Type B pancreatic cell (in vitro differentiated cells): ENCODE results near the gene AP1S1. TPM values are rescaled to one million over a fixed set of nuclear protein-coding genes. Genes with fewer than 3 reads are reported as not detected.
"Not testable (repeated sequence)": the region's sequence is repeated elsewhere in the genome, so short reads cannot be mapped to it uniquely, and the experiment has no call there.

Experiments
- DNase-seq: peaks from one replicate; pipeline ENCODE4 v3.0.0; 2021; ENCODE audit warnings: mixed read lengths; ENCODE audit not compliant: unreplicated experiment; ENCODE audit errors: extremely low spot score
- H3K27ac Mint-ChIP-seq: 2 replicates; pipeline ENCODE4 v1.8.0; 2021; ENCODE audit warnings: mild to moderate bottlenecking, mixed read lengths
- H3K27me3 Mint-ChIP-seq: 2 replicates; pipeline ENCODE4 v1.8.0; 2021; ENCODE audit warnings: mixed read lengths
- H3K36me3 Mint-ChIP-seq: 2 replicates; pipeline ENCODE4 v1.8.0; 2021; ENCODE audit warnings: mixed read lengths
- H3K4me1 Mint-ChIP-seq: one replicate; pipeline ENCODE4 v1.8.0; 2021; ENCODE audit warnings: mixed read lengths; ENCODE audit not compliant: unreplicated experiment
- H3K4me3 Mint-ChIP-seq: 2 replicates; pipeline ENCODE4 v1.8.0; 2021; ENCODE audit warnings: mild to moderate bottlenecking, mixed read lengths
- H3K9me3 Mint-ChIP-seq: 2 replicates; pipeline ENCODE4 v1.8.0; 2021; ENCODE audit warnings: mixed read lengths
- total RNA-seq: library from RNA; stranded (reverse); gene quantifications from 2 replicates; pipeline ENCODE4 v1.2.1, GENCODE V29; 2021; ENCODE audit warnings: low replicate concordance
- TF ChIP-seq, protein P1 (sequence below): fragments of 200-600 bp; sonication (generic); conservative IDR thresholded peaks from 2 replicates; pipeline ENCODE4 v1.5.0; 2021; ENCODE audit warnings: antibody characterized with exemption, mild to moderate bottlenecking

Gene AP1S1
- total RNA-seq, 1 donor from 2014 or later: 59.8 TPM

DNA sequence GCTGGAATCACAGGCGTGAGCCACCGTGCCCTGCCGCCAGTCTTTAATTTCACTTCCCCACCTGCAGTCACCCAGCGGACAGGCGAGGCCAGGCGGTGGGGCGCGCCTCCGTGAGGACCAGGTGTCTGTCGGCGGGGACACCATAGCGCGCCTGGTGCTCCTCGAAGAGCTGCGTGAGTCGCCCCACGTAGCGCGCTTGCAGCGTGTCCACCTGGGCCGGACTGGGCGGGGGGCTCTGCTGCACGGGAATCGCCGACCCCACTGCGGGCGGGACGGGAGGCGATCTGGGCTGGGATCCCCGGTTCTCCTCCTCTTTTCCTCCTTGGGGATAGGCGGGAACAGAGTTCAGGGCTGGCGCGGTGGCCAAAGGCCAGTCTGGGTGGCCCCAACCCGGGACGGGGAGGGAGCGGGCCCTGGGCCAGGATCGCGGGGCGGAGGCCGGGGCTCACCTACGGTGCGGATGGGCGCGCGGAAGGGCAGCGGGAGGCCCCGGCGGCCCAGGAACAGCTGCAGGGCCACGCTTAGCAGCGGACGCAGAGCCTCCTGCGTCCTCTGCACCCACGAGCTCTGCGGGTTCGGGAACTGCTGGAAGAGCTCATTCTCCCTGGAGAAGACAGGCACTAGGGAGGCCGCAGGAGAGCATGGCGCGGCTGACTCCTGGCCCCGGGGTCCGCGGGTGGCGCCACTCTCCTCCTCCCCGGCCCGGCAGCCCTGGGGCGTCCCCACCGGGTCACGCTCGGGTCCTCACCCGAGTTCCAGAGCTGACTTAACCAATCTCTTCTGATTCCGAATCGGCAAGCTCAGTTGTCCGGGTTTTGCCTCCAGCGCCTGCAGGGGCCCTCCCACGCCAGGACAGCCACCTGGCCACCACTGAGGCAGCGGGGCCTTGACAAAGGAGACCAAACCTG lies 47.7 kb downstream of the AP1S1 start:
- TF ChIP-seq, protein P1, sequence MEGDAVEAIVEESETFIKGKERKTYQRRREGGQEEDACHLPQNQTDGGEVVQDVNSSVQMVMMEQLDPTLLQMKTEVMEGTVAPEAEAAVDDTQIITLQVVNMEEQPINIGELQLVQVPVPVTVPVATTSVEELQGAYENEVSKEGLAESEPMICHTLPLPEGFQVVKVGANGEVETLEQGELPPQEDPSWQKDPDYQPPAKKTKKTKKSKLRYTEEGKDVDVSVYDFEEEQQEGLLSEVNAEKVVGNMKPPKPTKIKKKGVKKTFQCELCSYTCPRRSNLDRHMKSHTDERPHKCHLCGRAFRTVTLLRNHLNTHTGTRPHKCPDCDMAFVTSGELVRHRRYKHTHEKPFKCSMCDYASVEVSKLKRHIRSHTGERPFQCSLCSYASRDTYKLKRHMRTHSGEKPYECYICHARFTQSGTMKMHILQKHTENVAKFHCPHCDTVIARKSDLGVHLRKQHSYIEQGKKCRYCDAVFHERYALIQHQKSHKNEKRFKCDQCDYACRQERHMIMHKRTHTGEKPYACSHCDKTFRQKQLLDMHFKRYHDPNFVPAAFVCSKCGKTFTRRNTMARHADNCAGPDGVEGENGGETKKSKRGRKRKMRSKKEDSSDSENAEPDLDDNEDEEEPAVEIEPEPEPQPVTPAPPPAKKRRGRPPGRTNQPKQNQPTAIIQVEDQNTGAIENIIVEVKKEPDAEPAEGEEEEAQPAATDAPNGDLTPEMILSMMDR: no peak
- H3K27me3 Mint-ChIP-seq: peaks cover 47% of the 10 kb centered on the region
- no peak overlapping the region for H3K4me3 Mint-ChIP-seq
- peaks cover 5% of the 10 kb centered on the region for H3K4me1 Mint-ChIP-seq
- H3K27ac Mint-ChIP-seq: no peak overlapping the region
- H3K36me3 Mint-ChIP-seq: no peaks in the 10 kb centered on the region
- no peaks in the 10 kb centered on the region for H3K9me3 Mint-ChIP-seq
- DNase-seq: no peak

DNA sequence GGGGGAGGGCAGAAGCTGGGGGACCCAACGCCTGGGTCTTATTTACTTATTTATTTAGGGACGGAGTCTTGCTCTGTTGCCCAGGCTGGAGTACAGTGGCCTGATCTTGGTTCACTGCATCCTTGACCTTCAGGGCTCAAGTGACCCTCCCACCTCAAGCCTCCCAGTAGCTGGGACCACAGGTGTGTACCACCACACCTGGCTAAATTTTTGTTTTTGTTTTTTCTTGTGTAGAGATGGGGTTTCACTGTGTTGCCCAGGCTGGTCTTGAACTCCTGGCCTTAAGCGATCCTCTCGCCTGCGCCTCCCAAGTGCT lies 48.3 kb downstream of the AP1S1 start:
- no peak for DNase-seq
- no peaks in the 10 kb centered on the region for H3K36me3 Mint-ChIP-seq
- TF ChIP-seq, protein P1: no peak
- H3K4me3 Mint-ChIP-seq: no peak overlapping the region
- no peak overlapping the region for H3K27ac Mint-ChIP-seq
- H3K27me3 Mint-ChIP-seq: peaks cover 45% of the 10 kb centered on the region
- no peaks in the 10 kb centered on the region for H3K9me3 Mint-ChIP-seq
- H3K4me1 Mint-ChIP-seq: peaks cover 5% of the 10 kb centered on the region

DNA sequence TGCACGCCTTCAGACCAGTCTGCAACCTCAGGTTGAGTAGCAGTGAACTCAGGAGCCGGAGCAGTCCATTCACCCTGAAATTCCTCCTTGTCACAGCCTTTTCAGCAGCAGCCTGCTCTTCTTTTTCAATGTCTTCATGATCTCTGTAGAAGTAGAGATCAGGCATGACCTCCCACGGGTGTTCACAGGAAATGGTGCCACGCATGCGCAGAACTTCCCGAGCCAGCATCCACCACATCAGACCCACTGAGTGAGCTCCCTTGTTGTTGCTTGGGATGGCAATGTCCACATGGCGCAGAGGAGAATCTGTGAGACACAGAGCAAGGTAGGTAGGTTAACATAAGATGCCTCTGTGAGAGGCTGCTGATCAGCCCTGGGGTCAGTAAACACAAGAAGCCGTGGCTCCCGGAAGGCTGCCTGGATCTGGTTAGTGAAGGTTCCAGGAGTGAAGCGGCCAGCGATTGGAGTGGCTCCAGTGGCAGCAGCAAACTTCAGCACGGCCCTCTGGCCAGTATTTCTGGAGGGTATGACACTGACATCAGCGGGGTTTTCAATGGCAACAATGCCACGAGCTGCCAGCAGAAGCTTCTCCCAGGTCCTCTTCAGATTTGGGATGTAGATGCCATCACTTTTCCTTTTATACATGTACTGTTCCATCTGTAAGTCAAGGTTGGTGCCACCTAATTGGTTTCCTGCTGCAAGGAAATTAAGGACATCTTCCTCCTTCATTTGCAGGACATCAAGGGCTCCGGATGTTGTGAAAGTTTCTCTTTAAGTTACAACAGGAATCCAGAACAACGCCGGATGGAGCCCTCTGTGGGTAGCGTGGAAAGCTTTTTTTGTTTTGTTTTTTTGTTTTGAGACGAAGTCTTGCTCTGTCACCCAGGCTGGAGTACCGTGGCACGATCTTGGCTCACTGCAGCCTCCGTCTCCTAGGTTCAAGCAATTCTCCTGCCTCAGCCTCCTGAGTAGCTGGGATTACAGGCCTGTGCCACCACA lies 49.8 kb downstream of the AP1S1 start:
- DNase-seq, H3K9me3 Mint-ChIP-seq, H3K27ac Mint-ChIP-seq, H3K36me3 Mint-ChIP-seq, H3K4me3 Mint-ChIP-seq, H3K4me1 Mint-ChIP-seq: not testable (repeated sequence)
- peaks cover 45% of the 10 kb centered on the region for H3K27me3 Mint-ChIP-seq

DNA sequence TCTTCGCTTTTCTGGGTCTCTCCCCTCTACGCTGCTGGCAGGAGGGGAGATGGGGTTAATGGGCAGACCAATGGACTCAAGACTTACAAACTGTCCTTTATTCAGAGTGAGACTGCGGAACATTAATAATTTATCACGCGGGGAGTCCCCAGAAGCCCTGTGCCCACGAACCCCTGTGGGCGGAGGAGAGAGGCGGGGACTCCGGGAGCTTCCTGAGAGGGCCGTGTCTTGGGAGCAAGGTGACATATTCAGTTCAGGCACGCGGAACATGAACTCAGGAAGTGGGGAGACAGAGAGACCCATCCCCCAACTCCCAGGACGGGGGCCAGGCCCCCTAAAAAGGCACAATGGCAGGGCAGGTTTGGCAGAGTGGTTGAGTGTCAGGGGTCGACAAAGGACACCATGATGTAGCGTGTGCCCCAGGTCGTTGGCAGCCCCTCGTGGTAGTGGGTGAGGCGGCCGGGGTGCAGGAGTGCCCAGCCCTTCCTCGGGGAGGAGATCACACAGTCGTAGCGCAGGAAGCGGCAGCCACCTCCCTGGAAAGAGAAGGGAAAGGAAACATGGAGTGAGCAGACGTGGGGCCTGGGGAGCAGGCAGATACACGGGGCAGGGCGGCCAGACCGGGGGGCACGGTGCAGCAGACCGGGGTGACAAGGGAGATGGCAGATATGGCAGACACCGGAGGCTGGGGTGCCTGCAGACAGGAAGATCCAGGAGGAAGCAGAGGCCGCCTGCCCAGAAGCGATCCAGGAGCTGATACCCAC lies 51.8 kb downstream of the AP1S1 start:
- H3K9me3 Mint-ChIP-seq: no peaks in the 10 kb centered on the region
- no peak for DNase-seq
- H3K27ac Mint-ChIP-seq: no peak overlapping the region
- no peaks in the 10 kb centered on the region for H3K4me1 Mint-ChIP-seq
- H3K27me3 Mint-ChIP-seq: peaks cover 31% of the 10 kb centered on the region
- no peaks in the 10 kb centered on the region for H3K36me3 Mint-ChIP-seq
- TF ChIP-seq, protein P1: no peak
- no peak overlapping the region for H3K4me3 Mint-ChIP-seq

DNA sequence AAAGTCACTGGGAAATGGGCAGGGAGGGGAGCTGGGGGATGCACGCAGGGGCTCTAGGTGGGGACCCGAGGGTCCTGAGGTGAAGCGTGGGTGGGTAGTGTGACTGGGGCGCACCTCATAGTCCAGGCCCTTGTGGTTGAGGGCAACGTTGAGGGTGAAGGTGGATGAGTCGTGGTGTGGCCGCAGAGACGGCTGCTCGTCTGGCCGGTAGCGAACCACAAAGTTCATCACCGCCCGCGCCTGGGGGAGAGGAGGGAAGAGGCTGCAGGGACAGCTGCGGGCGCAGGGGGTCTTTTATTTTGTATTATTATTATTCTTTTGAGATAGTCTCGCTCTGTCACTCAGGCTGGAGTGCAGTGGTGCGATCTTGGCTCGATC lies 52.4 kb downstream of the AP1S1 start:
- no peaks in the 10 kb centered on the region for H3K9me3 Mint-ChIP-seq
- H3K4me3 Mint-ChIP-seq: no peak overlapping the region
- no peak for DNase-seq
- H3K27me3 Mint-ChIP-seq: peaks cover 25% of the 10 kb centered on the region
- TF ChIP-seq, protein P1: no peak
- no peaks in the 10 kb centered on the region for H3K4me1 Mint-ChIP-seq
- H3K36me3 Mint-ChIP-seq: no peaks in the 10 kb centered on the region
- no peak overlapping the region for H3K27ac Mint-ChIP-seq
